Measurements from ENCODE around the gene RBM10.

Gene RBM10

GRCh38 chrX:47174846-47175587 is 30.0 kb downstream of the RBM10 start:
- no peak for DNase-seq (ENCODE audit: insufficient read length, low spot score)
- FAIRE-seq: no peak

- FAIRE-seq: no peak
Measured at GRCh38 chrX:47175588-47175980, 30.6 kb downstream of the RBM10 start.

GRCh38 chrX:47176101-47176740 is 31.2 kb downstream of the RBM10 start:
- DNase-seq (ENCODE audit: insufficient read length, low spot score) (no peak), FAIRE-seq (no peak)

More at GRCh38 chrX:47175588-47175980, 30.6 kb downstream of the RBM10 start:
- DNase-seq (ENCODE audit: insufficient read length, low spot score): no peak

- no peak for FAIRE-seq
- no peak for DNase-seq (ENCODE audit: insufficient read length, low spot score)
Measured at GRCh38 chrX:47177079-47177478, 32.1 kb downstream of the RBM10 start.

- FAIRE-seq (no peak), DNase-seq (ENCODE audit: insufficient read length, low spot score) (no peak)
Measured at GRCh38 chrX:47178337-47178736, 33.3 kb downstream of the RBM10 start.

- FAIRE-seq (no peak), DNase-seq (ENCODE audit: insufficient read length, low spot score) (no peak)
Measured at GRCh38 chrX:47179221-47179927, 34.4 kb downstream of the RBM10 start.

GRCh38 chrX:47179928-47180255 is 34.9 kb downstream of the RBM10 start:
- no peak for DNase-seq (ENCODE audit: insufficient read length, low spot score)
- no peak for FAIRE-seq

GRCh38 chrX:47180346-47180745 is 35.3 kb downstream of the RBM10 start:
- DNase-seq (ENCODE audit: insufficient read length, low spot score) (no peak), FAIRE-seq (no peak)

GRCh38 chrX:47181301-47181700 is 36.3 kb downstream of the RBM10 start:
- FAIRE-seq (no peak), DNase-seq (ENCODE audit: insufficient read length, low spot score) (no peak)

GRCh38 chrX:47182106-47182700 is 37.2 kb downstream of the RBM10 start:
- no peak for DNase-seq (ENCODE audit: insufficient read length, low spot score)
- no peak for FAIRE-seq

- no peak for DNase-seq (ENCODE audit: insufficient read length, low spot score)
- FAIRE-seq: no peak
Measured at GRCh38 chrX:47184486-47184885, 39.5 kb downstream of the RBM10 start.

- FAIRE-seq: no peak
Measured at GRCh38 chrX:47185241-47185640, 40.2 kb downstream of the RBM10 start.

GRCh38 chrX:47186096-47186740 is 41.2 kb downstream of the RBM10 start:
- FAIRE-seq (no peak), DNase-seq (ENCODE audit: insufficient read length, low spot score) (no peak)

More at GRCh38 chrX:47185241-47185640, 40.2 kb downstream of the RBM10 start:
- DNase-seq (ENCODE audit: insufficient read length, low spot score): no peak

- DNase-seq (ENCODE audit: insufficient read length, low spot score) (no peak), FAIRE-seq (no peak)
Measured at GRCh38 chrX:47187106-47187677, 42.2 kb downstream of the RBM10 start.

GRCh38 chrX:47189906-47190305 is 44.9 kb downstream of the RBM10 start:
- DNase-seq (ENCODE audit: insufficient read length, low spot score): no peak
- no peak for FAIRE-seq

GRCh38 chrX:47190445-47191269 is 45.6 kb downstream of the RBM10 start:
- peak; percentile 85 for DNase-seq (ENCODE audit: insufficient read length, low spot score)
- FAIRE-seq: peak; percentile 74

GRCh38 chrX:47191331-47191730 is 46.3 kb downstream of the RBM10 start:
- DNase-seq (ENCODE audit: insufficient read length, low spot score) (no peak), FAIRE-seq (no peak)

GRCh38 chrX:47191806-47192401 is 46.9 kb downstream of the RBM10 start:
- no peak for FAIRE-seq
- DNase-seq (ENCODE audit: insufficient read length, low spot score): no peak

GRCh38 chrX:47193475-47194193 is 48.6 kb downstream of the RBM10 start, which contains the start of gene UBA1:
TSS of gene UBA1 (plus strand) at chrX:47193829. CDS start at chrX:47198803, 4,974 bp downstream.
- peak; percentile 91 for FAIRE-seq
- DNase-seq (ENCODE audit: insufficient read length, low spot score): peak; percentile 65
